Sigmoid colon (tissue), 7 donors: ENCODE data around the gene GSG1L. TPM values are rescaled to one million over a fixed set of nuclear protein-coding genes. Genes with fewer than 3 reads are reported as not detected.

ENCODE experiments used
- DNase-seq: peaks from one replicate; pipeline ENCODE4 v3.0.0-alpha.2; 2019
- H3K27ac ChIP-seq, 4 donors: fragments of 200-600 bp; sonication (generic); one replicate each; pipeline ENCODE4 v1.5.1; 2016 to 2019; ENCODE audit warnings: mild to moderate bottlenecking in 1 of 4
- H3K27me3 ChIP-seq, 3 donors: fragments of 200-600 bp; sonication (generic); one replicate each; pipeline ENCODE4 v1.5.1; 2019; ENCODE audit warnings: mild to moderate bottlenecking in 1 of 3
- H3K36me3 ChIP-seq, 4 donors: fragments of 200-600 bp; sonication (generic); one replicate each; pipeline ENCODE4 v1.5.1; 2016 to 2019
- H3K4me1 ChIP-seq, 4 donors: fragments of 200-600 bp; sonication (generic); one replicate each; pipeline ENCODE4 v1.5.1; 2017 to 2019
- H3K4me3 ChIP-seq, 4 donors: fragments of 200-600 bp; sonication (generic); one replicate each; pipeline ENCODE4 v1.5.1; 2017 to 2019; ENCODE audit warnings: mild to moderate bottlenecking in 2 of 4, moderate library complexity in 1 of 4
- H3K9me3 ChIP-seq, 4 donors: fragments of 200-600 bp in 3 of 4; sonication (generic) in 3 of 4; one replicate each; pipeline versions ENCODE4 v1.5.1 to v1.6.1; 2013 to 2019
- CTCF ChIP-seq, 4 experiments: fragments of 450-650 bp in 3 of 4; fragments of 200-600 bp in 1 of 4; IDR thresholded peaks; one replicate each; pipeline ENCODE4 v1.5.1; 2016 to 2019; ENCODE audit warnings: antibody characterized with exemption in 4 of 4, mild to moderate bottlenecking in 3 of 4, moderate library complexity in 2 of 4
- EP300 ChIP-seq, 4 donors: sonication (generic); formaldehyde crosslinking; IDR thresholded peaks; one replicate each; pipeline ENCODE4 v1.6.1; 2017; ENCODE audit warnings: antibody characterized with exemption in 4 of 4
- POLR2A ChIP-seq, 2 donors: fragments of 450-650 bp; IDR thresholded peaks; one replicate each; pipeline ENCODE4 v1.6.1; 2016; ENCODE audit warnings: antibody characterized with exemption in 2 of 2, mild to moderate bottlenecking in 2 of 2, moderate library complexity in 2 of 2
- POLR2AphosphoS5 ChIP-seq, 4 donors: sonication (generic); formaldehyde crosslinking; IDR thresholded peaks; one replicate each; pipeline ENCODE4 v1.6.1; 2017; ENCODE audit warnings: antibody characterized with exemption in 4 of 4
- WGBS, 2 donors: extraction: QIAGEN DNeasy Blood & Tissue Kit; methylation state at CpG; one replicate each; pipeline ENCODE4 v1.1.7; 2013; 5-methylcytosine and 5-hydroxymethylcytosine counted together
- intact Hi-C: fragments of 100-400 bp; cut with DNase I; formaldehyde crosslinking; loops from one replicate; pipeline ENCODE4 v1.15.1; 2023
- polyA plus RNA-seq, 3 donors: library from polyadenylated mRNA; stranded (reverse); fragments of 200-250 nt; gene quantifications; one replicate each; pipeline ENCODE4 v1.2.3, GENCODE V29; 2013
- total RNA-seq, 4 donors: library from RNA; depleted of rRNA; stranded (reverse); fragments of >200 nt; gene quantifications; one replicate each; pipeline ENCODE4 v1.1.0, GENCODE V29; 2016
- donor health status: healthy with polysubstance abuse.
- donor health status: Bipolar disorder and iron deficiency.
- donor health status: healthy.

The GSG1L gene
- total and polyA plus RNA-seq, 7 donors: 0.25 to 0.66 (median 0.36) TPM; not detected in 2

GRCh38 chr16:27922433-27922832 lies 141.1 kb downstream of the GSG1L start:
- intact Hi-C loops: no loop called here

GRCh38 chr16:27921134-27921533 lies 142.4 kb downstream of the GSG1L start:
- WGBS, 2 donors: 49 to 63% methylated on average over 4 of the region's 4 CpGs
- no peaks in the 10 kb centered on the region for H3K4me1 ChIP-seq
- DNase-seq: no peak
- no peak overlapping the region for H3K27ac ChIP-seq
- intact Hi-C loops: no loop called here
- H3K9me3 ChIP-seq: peaks cover 0 to 3% (median 0%) of the 10 kb centered on the region in 4 donors
- H3K27me3 ChIP-seq: peaks cover 0 to 9% (median 0%) of the 10 kb centered on the region in 3 donors
- no peak overlapping the region for H3K4me3 ChIP-seq
- H3K36me3 ChIP-seq: no peaks in the 10 kb centered on the region
- TF ChIP-seq POLR2A (IDR thresholded peaks at IDR 0.05) (no peak), POLR2AphosphoS5 (IDR thresholded peaks at IDR 0.05) (no peak), EP300 (IDR thresholded peaks at IDR 0.05) (no peak), CTCF (IDR thresholded peaks at IDR 0.05) (no peak)

More at GRCh38 chr16:27922433-27922832, 141.1 kb downstream of the GSG1L start:
- WGBS, 2 donors: 66 to 69% methylated on average over 6 of the region's 6 CpGs
- Histone ChIP-seq H3K4me3 (no peak overlapping the region), H3K9me3 (no peaks in the 10 kb centered on the region), H3K4me1 (no peaks in the 10 kb centered on the region), H3K27me3 (peaks cover 0 to 12% (median 0%) of the 10 kb centered on the region in 3 donors), H3K27ac (no peak overlapping the region), H3K36me3 (no peaks in the 10 kb centered on the region)
- DNase-seq: no peak
- TF ChIP-seq EP300 (IDR thresholded peaks at IDR 0.05) (no peak), POLR2A (IDR thresholded peaks at IDR 0.05) (no peak), POLR2AphosphoS5 (IDR thresholded peaks at IDR 0.05) (no peak), CTCF (IDR thresholded peaks at IDR 0.05) (no peak)

GRCh38 chr16:27920391-27920891 lies 143.1 kb downstream of the GSG1L start:
- H3K9me3 ChIP-seq: peaks cover 0 to 3% (median 0%) of the 10 kb centered on the region in 4 donors
- no peaks in the 10 kb centered on the region for H3K36me3 ChIP-seq
- intact Hi-C loops: no loop called here
- no peak for DNase-seq
- no peak overlapping the region for H3K27ac ChIP-seq
- no peaks in the 10 kb centered on the region for H3K4me1 ChIP-seq
- WGBS, 2 donors: 12 to 16% methylated on average over 11 of the region's 11 CpGs
- H3K4me3 ChIP-seq: no peak overlapping the region
- no peak for TF ChIP-seq EP300 (IDR thresholded peaks at IDR 0.05)
- TF ChIP-seq POLR2AphosphoS5 (IDR thresholded peaks at IDR 0.05): no peak
- TF ChIP-seq CTCF (IDR thresholded peaks at IDR 0.05): no peak
- no peak for TF ChIP-seq POLR2A (IDR thresholded peaks at IDR 0.05)
- peaks cover 0 to 9% (median 0%) of the 10 kb centered on the region in 3 donors for H3K27me3 ChIP-seq

GRCh38 chr16:27918755-27919154 lies 144.8 kb downstream of the GSG1L start:
- peaks cover 0 to 3% (median 0%) of the 10 kb centered on the region in 4 donors for H3K9me3 ChIP-seq
- intact Hi-C loops: no loop called here
- 48 to 56% methylated on average over 5 of the region's 5 CpGs for WGBS, 2 donors
- no peak overlapping the region for H3K4me3 ChIP-seq
- DNase-seq: no peak
- no peaks in the 10 kb centered on the region for H3K36me3 ChIP-seq
- no peaks in the 10 kb centered on the region for H3K4me1 ChIP-seq
- H3K27me3 ChIP-seq: peaks cover 0 to 9% (median 0%) of the 10 kb centered on the region in 3 donors
- no peak for TF ChIP-seq POLR2AphosphoS5 (IDR thresholded peaks at IDR 0.05)
- TF ChIP-seq POLR2A (IDR thresholded peaks at IDR 0.05): no peak
- TF ChIP-seq EP300 (IDR thresholded peaks at IDR 0.05): no peak
- no peak for TF ChIP-seq CTCF (IDR thresholded peaks at IDR 0.05)
- no peak overlapping the region for H3K27ac ChIP-seq

- WGBS, 2 donors: 74 to 80% methylated on average over 1 of the region's 1 CpG
- H3K27ac ChIP-seq: no peak overlapping the region
- H3K36me3 ChIP-seq: no peaks in the 10 kb centered on the region
- H3K4me3 ChIP-seq: no peak overlapping the region
- no peaks in the 10 kb centered on the region for H3K4me1 ChIP-seq
- TF ChIP-seq EP300 (IDR thresholded peaks at IDR 0.05) (no peak), POLR2AphosphoS5 (IDR thresholded peaks at IDR 0.05) (no peak), CTCF (IDR thresholded peaks at IDR 0.05) (no peak), POLR2A (IDR thresholded peaks at IDR 0.05) (no peak)
- intact Hi-C loops: no loop called here
- peaks cover 0 to 9% (median 0%) of the 10 kb centered on the region in 3 donors for H3K27me3 ChIP-seq
- no peak for DNase-seq
- H3K9me3 ChIP-seq: peaks cover 0 to 3% (median 0%) of the 10 kb centered on the region in 4 donors
Observed at GRCh38 chr16:27917949-27918348, 145.6 kb downstream of the GSG1L start.
